ENCODE results near the gene TMEM43.
A peak's percentile ranks its signal among the peaks of the same experiment; 100 is the strongest.

Gene TMEM43

DNA sequence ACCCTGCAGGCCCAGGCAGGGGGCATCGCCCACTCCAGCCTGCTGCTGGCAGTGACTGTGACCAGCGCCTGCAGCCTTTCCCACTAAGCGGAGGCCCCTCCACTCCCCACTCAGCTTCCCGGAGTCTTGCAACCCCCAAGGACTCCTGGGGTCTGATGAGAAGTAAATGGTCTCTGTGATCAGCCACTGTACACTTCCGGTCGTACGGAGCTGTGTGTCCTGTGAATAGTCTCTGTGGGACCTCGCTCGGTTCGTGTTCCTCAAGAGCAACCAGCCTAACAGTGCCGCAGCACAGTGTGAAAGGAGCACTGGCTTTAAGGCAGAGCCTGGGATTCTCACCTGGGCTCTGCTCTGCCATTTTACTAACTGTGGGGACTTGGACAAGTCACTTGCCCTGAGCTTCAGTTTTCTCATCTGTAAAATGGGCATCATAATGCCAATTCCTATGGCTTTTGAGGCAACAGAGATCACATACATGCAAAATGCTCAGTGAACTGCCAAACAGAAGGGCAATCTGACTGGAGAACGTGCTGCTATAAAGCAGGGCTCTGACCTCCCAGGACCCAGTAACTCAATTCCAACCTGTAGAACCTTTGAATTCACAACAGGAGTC is 26.7 kb downstream of the TMEM43 start:
- no peak for DNase-seq (ENCODE audit: low spot score)

DNA sequence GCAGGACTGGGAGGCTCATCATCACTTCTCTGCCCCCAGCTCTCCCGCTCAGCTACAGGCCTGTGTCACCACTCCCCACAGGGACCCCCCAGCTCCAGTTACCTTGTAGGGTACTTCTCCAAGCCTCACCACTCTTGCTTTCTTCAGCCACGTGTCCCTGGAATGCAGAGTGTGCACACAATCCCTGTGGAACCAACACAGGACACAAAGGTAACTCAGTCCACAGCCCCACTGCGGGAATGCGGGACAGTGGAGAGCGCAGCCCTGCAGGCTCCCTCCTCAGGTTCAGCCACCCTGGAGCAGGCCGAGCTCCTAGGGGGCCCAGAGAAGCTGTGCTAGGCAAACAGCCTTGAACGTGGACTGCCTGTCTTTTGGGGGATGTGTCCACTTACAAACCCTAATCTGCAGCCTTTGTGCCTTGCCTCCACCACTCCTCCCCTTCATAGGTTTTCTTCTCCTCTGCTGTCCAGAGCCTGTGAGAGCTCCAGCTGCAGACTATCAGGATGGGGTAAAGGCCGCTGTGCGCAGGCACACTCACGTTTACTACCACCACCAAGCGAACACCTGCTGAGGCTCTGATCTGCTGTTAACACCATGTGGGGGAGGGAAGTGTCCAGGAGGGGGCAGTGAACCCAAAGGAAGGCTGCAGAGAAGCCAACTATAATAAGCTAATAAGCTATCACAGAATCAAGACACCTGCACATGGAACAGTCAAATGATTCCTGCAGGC is 27.5 kb downstream of the TMEM43 start:
- DNase-seq (ENCODE audit: low spot score): no peak

DNA sequence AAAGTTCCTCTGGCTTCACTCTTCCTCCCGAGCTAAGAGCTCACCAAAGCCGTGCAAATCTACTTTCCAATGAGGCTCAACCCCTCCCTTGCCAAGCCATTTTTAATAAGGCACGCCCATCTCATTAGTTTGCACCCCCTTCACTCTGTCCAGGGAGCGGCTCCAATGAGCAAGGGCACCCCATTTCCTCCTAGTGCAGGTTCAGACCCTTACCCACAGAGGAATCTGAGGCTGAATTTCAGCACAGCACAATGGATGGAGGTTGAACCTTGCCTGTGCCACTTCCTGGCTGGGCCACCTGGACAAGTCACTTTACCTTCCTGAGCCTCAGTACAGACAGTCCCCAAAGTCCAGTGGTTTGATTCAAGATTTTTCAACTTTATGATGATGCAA is 28.1 kb downstream of the TMEM43 start:
- DNase-seq (ENCODE audit: low spot score): no peak

- DNase-seq (ENCODE audit: low spot score): no peak
These were observed 28.8 kb downstream of the TMEM43 start for GRCh38 chr3:14153663-14154062.

DNA sequence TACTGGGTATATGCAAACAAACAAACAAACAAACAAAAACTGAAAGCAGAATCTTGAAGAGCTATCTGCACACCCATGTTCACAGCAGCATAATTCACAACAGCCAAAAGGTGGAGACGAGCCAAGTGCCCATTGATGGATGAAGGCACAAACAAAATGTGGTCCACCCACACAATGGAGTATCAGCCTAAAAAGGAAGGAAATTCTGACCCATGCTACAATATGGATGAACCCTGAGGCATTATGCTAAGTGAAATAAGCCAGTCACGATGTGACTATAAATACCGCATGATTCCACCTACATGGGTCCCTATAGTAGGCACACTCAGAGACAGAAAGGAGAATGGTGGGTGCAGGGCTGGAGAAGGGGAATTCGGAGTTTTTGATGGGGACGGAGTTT is 29.4 kb downstream of the TMEM43 start:
- DNase-seq (ENCODE audit: low spot score): no peak

DNA sequence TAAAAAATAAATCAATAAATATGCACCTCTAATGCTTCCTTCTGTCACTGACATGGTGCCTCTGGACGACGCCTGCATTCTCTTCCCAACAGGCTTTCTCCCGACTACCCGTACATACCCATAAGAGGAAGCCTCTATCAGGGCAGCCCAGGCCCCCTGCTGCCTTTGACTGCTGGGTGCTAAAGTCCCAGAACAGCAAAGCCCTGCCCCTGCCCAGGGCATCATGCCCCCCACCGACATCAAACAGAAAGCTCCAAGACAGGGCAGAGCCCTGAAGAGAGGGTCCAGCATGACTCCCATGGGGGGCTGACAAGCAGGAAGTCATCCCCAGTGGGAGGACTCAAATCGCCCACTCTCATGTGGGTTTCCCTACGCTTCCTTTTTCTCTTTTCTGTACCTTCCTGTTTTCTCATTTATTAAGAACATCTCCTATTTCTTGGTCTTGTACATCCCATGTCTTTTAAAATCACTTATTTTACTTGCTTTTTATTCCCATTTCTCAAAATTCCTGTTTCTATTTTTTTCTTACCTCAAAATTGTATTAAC is 30.1 kb downstream of the TMEM43 start:
- no peak for DNase-seq (ENCODE audit: low spot score)

- no peak for DNase-seq (ENCODE audit: low spot score)
These were observed 31.3 kb downstream of the TMEM43 start for GRCh38 chr3:14156201-14156600.

DNA sequence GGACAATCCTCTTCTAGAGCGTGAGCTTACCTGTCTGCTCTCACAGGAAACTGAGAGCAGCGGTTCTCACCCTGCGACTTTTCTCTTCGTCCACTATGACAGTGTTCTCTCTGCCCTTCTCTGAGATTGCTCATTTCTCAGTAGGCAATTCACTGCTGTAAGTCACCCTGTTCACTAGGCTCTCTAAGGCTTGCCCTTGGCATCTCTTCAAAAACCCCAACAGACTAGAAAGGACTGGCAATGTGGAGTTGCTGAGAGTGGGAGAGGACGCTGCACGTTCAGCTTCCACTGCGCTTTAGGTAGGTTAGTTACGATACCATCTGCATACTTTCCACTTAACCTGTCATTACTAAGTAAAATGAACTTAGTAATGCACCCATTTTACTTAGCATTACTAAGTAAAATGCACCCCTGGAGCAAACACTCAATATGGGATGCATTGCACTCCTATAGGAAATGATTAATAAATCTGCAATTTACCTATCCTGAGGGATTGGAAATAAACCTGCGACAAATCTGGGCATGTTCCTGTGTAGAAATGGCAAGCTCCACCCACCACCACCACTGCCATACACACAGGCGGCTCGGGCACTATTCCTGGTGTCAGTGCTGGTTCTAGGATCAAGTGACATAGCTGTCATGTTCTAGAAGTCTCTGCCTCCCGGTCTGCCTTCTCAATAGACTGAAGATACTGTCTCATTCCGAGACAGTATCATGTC is 32.1 kb downstream of the TMEM43 start:
- no peak for DNase-seq (ENCODE audit: low spot score)

- DNase-seq (ENCODE audit: low spot score): no peak
These were observed 33.1 kb downstream of the TMEM43 start for GRCh38 chr3:14157951-14158350.

GRCh38 chr3:14158370-14158769 is 33.5 kb downstream of the TMEM43 start:
- no peak for DNase-seq (ENCODE audit: low spot score)

GRCh38 chr3:14159426-14159825 is 34.6 kb downstream of the TMEM43 start:
- DNase-seq (ENCODE audit: low spot score): no peak

GRCh38 chr3:14161282-14161681 is 36.4 kb downstream of the TMEM43 start:
- no peak for DNase-seq (ENCODE audit: low spot score)

DNA sequence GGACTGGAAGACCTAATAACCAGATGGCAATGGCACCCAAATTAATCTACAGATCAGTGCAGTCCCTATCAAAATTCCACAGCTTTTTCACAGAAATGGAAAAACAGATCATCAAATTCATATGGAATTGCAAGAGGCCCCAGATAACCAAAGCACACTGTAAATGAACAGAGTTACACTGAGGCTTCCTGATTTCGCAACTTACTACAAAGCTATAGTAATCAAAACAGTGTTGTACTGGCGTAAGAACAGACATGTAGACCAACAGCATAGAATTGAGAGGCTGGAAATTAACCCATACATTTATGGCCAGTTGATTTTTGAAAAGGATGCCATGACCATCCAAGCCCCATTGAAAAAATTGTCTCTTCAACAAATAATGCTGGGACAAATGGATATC is 37.3 kb downstream of the TMEM43 start:
- no peak for DNase-seq (ENCODE audit: low spot score)

- no peak for DNase-seq (ENCODE audit: low spot score)
These were observed 42.2 kb downstream of the TMEM43 start for GRCh38 chr3:14166877-14167603.

- no peak for DNase-seq (ENCODE audit: low spot score)
These were observed 44.6 kb downstream of the TMEM43 start for GRCh38 chr3:14169435-14169834.

GRCh38 chr3:14169871-14170270 is 45.0 kb downstream of the TMEM43 start:
- DNase-seq (ENCODE audit: low spot score): no peak

- no peak for DNase-seq (ENCODE audit: low spot score)
These were observed 45.8 kb downstream of the TMEM43 start for GRCh38 chr3:14170531-14171159.

- DNase-seq (ENCODE audit: low spot score): no peak
These were observed 47.6 kb downstream of the TMEM43 start for GRCh38 chr3:14172496-14172895.

DNA sequence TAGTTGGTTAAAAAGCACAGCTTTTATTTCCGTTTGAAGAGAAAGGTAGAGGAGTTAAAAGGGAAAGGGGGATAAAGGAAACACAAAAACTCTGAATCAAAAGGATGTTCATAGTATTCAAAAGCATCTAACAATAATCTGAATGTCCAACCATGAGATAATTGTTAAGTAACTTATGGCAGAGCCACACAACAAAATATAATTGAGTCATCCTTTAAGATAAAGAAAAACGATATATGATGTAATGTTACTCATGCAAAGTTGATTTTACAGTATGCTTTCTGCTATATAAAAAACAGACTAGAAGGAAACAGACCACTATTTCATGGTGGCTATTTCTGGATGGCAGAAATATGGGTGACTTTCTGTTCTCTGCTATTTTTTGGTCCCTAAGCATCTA is 49.6 kb downstream of the TMEM43 start:
- no peak for DNase-seq (ENCODE audit: low spot score)

- no peak for DNase-seq (ENCODE audit: low spot score)
These were observed 50.7 kb downstream of the TMEM43 start for GRCh38 chr3:14175383-14176037.

GRCh38 chr3:14177580-14178246 is 52.9 kb downstream of the TMEM43 start:
- DNase-seq (ENCODE audit: low spot score): peak; percentile 28
